GM10266 (cell line): ENCODE measurements around the gene FYN.
"Not testable (repeated sequence)": the region's sequence is repeated elsewhere in the genome, so short reads cannot be mapped to it uniquely, and the experiment has no call there.

ENCODE experiments used
- DNase-seq: peaks from one replicate; pipeline ENCODE4 v3.0.0; 2012; ENCODE audit errors: extremely low spot score
- CTCF ChIP-seq: IDR thresholded peaks from 2 replicates; pipeline ENCODE4 v1.5.1; 2012; ENCODE audit warnings: mild to moderate bottlenecking, low read depth; ENCODE audit not compliant: control insufficient read depth, insufficient read depth; ENCODE audit errors: missing control alignments

The FYN gene

DNA sequence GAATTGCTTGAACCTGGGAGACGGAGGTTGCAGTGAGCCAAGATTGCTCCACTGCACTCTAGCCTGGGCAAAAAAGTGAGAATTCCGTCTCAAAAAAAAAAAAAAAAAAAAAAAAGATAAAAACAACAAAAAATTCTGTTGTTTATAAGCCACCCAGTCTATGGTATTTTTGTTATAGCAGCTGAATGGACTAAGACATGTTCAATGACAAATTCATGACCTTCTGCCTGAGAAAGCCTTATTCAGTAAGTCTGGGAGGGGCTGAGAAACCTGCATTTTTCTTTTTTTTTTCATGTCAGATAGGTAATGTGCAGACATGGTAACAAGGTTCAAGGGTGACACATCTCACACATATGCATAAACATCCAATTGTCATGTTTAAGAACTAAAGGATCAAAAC, 227.2 kb downstream of the FYN start:
- DNase-seq: no peak
- TF ChIP-seq CTCF: no peak

GRCh38 chr6:111644893-111645430, 228.3 kb downstream of the FYN start:
- DNase-seq: no peak
- TF ChIP-seq CTCF: no peak

GRCh38 chr6:111642463-111643158, 230.6 kb downstream of the FYN start:
- peak; percentile 66 for TF ChIP-seq CTCF
- peak; percentile 52 for DNase-seq

DNA sequence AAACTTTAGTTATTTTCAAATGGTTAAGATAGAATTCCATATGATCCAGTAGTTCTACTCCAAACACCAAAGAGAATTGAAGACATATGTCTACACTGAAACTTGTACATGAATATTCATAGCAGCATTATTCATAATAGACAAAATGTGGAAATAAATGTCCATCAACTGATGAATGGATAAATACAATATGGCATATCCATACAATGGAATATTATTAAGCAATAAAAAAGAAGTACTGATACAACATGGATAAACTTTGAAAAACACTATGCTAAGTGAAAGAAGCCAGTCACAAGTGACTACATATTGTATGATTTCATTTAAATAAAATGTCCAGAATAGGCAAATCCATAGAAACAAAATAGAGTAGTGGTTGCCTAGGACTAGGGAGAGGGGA, 234.0 kb downstream of the FYN start:
- no peak for DNase-seq
- TF ChIP-seq CTCF: no peak

GRCh38 chr6:111634981-111635380, 238.3 kb downstream of the FYN start:
- DNase-seq: not testable (repeated sequence)

DNA sequence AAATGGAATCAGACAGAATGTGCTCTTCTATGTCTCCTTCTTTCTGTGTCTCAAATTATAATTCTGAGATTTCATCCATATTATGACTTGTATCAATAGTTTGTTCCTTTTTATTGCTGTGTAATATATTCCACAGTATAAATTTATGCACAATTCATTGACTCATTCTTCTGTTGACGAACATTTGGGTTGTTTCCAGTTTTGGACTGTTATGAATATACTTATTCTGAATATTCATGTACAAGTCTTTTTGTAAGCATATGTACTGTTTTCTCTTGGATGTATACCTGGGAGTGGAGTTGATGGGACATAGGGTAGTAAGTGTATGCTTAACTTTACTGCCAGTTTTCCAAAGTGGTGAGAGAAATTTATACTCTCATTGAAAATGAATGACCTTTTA, 239.4 kb downstream of the FYN start:
- DNase-seq: no peak

GRCh38 chr6:111632468-111633247, 240.6 kb downstream of the FYN start:
- no peak for DNase-seq
- no peak for TF ChIP-seq CTCF

More for the DNA sequence above, 239.4 kb downstream of the FYN start:
- no peak for TF ChIP-seq CTCF
